Nephron (organoid): ENCODE measurements around the gene PIP5K1A.

Experiments used
- H3K27ac Mint-ChIP-seq, 3 experiments: 2 replicates each; pipeline ENCODE4 v1.8.0; 2020; ENCODE audit warnings: mixed read lengths in 3 of 3, mild to moderate bottlenecking in 2 of 3, moderate library complexity in 1 of 3
- H3K27me3 Mint-ChIP-seq: 2 replicates; pipeline ENCODE4 v1.8.0; 2021; ENCODE audit warnings: low read depth, mild to moderate bottlenecking, moderate library complexity, mixed read lengths
- H3K36me3 Mint-ChIP-seq: 2 replicates; pipeline ENCODE4 v1.8.0; 2020; ENCODE audit warnings: low read depth, mixed read lengths
- H3K4me1 Mint-ChIP-seq: 2 replicates; pipeline ENCODE4 v1.8.0; 2020; ENCODE audit warnings: mixed read lengths
- H3K4me3 Mint-ChIP-seq, 3 experiments: 2 replicates each; pipeline ENCODE4 v1.8.0; 2020; ENCODE audit warnings: mild to moderate bottlenecking in 3 of 3, mixed read lengths in 3 of 3, moderate library complexity in 2 of 3
- H3K9me3 Mint-ChIP-seq: 2 replicates; pipeline ENCODE4 v1.8.0; 2020; ENCODE audit warnings: mixed read lengths
- CTCF ChIP-seq, 3 experiments: fragments of 200-600 bp; sonication (generic); IDR thresholded peaks; one replicate each; pipeline ENCODE4 v1.5.0; 2021; ENCODE audit warnings: antibody characterized with exemption in 3 of 3; ENCODE audit not compliant: unreplicated experiment in 3 of 3

PIP5K1A gene

GRCh38 chr1:151167116-151167515 is 31.2 kb upstream of the PIP5K1A start:
- Mint-ChIP-seq H3K4me1 (peaks cover 18% of the 10 kb centered on the region), H3K36me3 (peaks cover 25% of the 10 kb centered on the region), H3K27me3 (no peaks in the 10 kb centered on the region), H3K27ac (peak overlapping the region in 1 of 3 experiments; percentile 99), H3K9me3 (no peaks in the 10 kb centered on the region), H3K4me3 (peak overlapping the region; percentile 94 to 97 (median 95))
- TF ChIP-seq CTCF (IDR thresholded peaks at IDR 0.05; ENCODE audit: unreplicated experiment in 3 of 3): no peak

GRCh38 chr1:151171190-151171589 is 27.2 kb upstream of the PIP5K1A start:
- no peak for TF ChIP-seq CTCF (IDR thresholded peaks at IDR 0.05; ENCODE audit: unreplicated experiment in 3 of 3)

GRCh38 chr1:151175041-151175741 is 23.2 kb upstream of the PIP5K1A start:
- Mint-ChIP-seq H3K27ac (no peak overlapping the region), H3K4me1 (peaks cover 10% of the 10 kb centered on the region), H3K9me3 (no peaks in the 10 kb centered on the region), H3K36me3 (peaks cover 65% of the 10 kb centered on the region), H3K4me3 (no peak overlapping the region), H3K27me3 (no peaks in the 10 kb centered on the region)
- no peak for TF ChIP-seq CTCF (IDR thresholded peaks at IDR 0.05; ENCODE audit: unreplicated experiment in 3 of 3)

More at GRCh38 chr1:151171190-151171589, 27.2 kb upstream of the PIP5K1A start:
- H3K36me3 Mint-ChIP-seq: peaks cover 42% of the 10 kb centered on the region
- no peak overlapping the region for H3K27ac Mint-ChIP-seq
- peaks cover 10% of the 10 kb centered on the region for H3K4me1 Mint-ChIP-seq
- H3K9me3 Mint-ChIP-seq: no peaks in the 10 kb centered on the region
- H3K4me3 Mint-ChIP-seq: no peak overlapping the region
- no peaks in the 10 kb centered on the region for H3K27me3 Mint-ChIP-seq

- H3K9me3 Mint-ChIP-seq: no peaks in the 10 kb centered on the region
- H3K4me1 Mint-ChIP-seq: peaks cover 10% of the 10 kb centered on the region
- peak within 1 kb of the TSS in 1 of 3 experiments; percentile 33 for H3K27ac Mint-ChIP-seq
- H3K27me3 Mint-ChIP-seq: no peaks in the 10 kb centered on the region
- TF ChIP-seq CTCF (IDR thresholded peaks at IDR 0.05; ENCODE audit: unreplicated experiment in 3 of 3): peak; percentile 32 to 48 (median 40)
- peaks cover 68% of the 10 kb centered on the region for H3K36me3 Mint-ChIP-seq
- no peak within 1 kb of the TSS for H3K4me3 Mint-ChIP-seq
Measured at GRCh38 chr1:151175863-151176262, 22.5 kb upstream of the PIP5K1A start, which contains the start of gene TMOD4. TMOD4 (minus strand) TSS chr1:151175981; CDS start chr1:151174875, 1,106 bp downstream.

- Mint-ChIP-seq H3K27me3 (no peaks in the 10 kb centered on the region), H3K4me3 (no peak overlapping the region), H3K9me3 (no peaks in the 10 kb centered on the region), H3K4me1 (peaks cover 10% of the 10 kb centered on the region), H3K27ac (no peak overlapping the region), H3K36me3 (peaks cover 72% of the 10 kb centered on the region)
- no peak for TF ChIP-seq CTCF (IDR thresholded peaks at IDR 0.05; ENCODE audit: unreplicated experiment in 3 of 3)
Measured at GRCh38 chr1:151176514-151177045, 21.8 kb upstream of the PIP5K1A start.

GRCh38 chr1:151184211-151184610 is 14.1 kb upstream of the PIP5K1A start:
- no peak for TF ChIP-seq CTCF (IDR thresholded peaks at IDR 0.05; ENCODE audit: unreplicated experiment in 3 of 3)
- Mint-ChIP-seq H3K36me3 (peaks cover 67% of the 10 kb centered on the region), H3K9me3 (no peaks in the 10 kb centered on the region), H3K4me1 (peaks cover 17% of the 10 kb centered on the region), H3K4me3 (no peak overlapping the region), H3K27me3 (no peaks in the 10 kb centered on the region), H3K27ac (no peak overlapping the region)
